ENCODE data around the gene DAW1.

DNA sequence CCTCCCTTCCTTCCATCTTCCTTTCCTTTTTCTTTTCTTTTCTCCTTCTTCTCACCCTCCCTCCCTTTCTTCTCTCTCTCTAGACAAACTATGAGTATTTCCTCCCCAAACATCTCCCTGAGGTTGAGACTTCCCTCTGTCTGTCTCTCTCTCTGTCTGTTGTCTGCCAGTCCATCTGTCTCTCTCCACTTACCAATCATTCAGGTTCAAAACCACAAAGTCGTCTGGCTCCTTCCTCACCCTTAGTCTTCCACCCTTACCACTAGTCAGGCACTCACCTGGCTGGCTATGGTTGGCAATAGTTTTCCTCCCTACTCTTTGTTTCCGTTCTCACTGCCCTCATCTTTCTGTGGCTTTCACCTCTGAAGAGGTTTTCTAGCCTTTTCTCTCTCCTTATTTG lies 44.9 kb upstream of the DAW1 start:
- TF ChIP-seq, protein P1, sequence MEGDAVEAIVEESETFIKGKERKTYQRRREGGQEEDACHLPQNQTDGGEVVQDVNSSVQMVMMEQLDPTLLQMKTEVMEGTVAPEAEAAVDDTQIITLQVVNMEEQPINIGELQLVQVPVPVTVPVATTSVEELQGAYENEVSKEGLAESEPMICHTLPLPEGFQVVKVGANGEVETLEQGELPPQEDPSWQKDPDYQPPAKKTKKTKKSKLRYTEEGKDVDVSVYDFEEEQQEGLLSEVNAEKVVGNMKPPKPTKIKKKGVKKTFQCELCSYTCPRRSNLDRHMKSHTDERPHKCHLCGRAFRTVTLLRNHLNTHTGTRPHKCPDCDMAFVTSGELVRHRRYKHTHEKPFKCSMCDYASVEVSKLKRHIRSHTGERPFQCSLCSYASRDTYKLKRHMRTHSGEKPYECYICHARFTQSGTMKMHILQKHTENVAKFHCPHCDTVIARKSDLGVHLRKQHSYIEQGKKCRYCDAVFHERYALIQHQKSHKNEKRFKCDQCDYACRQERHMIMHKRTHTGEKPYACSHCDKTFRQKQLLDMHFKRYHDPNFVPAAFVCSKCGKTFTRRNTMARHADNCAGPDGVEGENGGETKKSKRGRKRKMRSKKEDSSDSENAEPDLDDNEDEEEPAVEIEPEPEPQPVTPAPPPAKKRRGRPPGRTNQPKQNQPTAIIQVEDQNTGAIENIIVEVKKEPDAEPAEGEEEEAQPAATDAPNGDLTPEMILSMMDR (conservative IDR thresholded peaks at IDR 0.05; ENCODE audit: low read depth, low read length): no peak
- TF ChIP-seq POLR2A (IDR thresholded peaks at IDR 0.05; ENCODE audit: low read depth, low read length): no peak
- TF ChIP-seq NFE2L2 (IDR thresholded peaks at IDR 0.05; ENCODE audit: low read depth, low read length): no peak
- no peak for TF ChIP-seq RFX5 (IDR thresholded peaks at IDR 0.05; ENCODE audit: low read depth, low read length)
- TF ChIP-seq MAZ (IDR thresholded peaks at IDR 0.05; ENCODE audit: borderline replicate concordance, low read depth, low read length): no peak
- TF ChIP-seq MAFK (IDR thresholded peaks at IDR 0.05; ENCODE audit: low read depth, low read length): no peak
- no peak for TF ChIP-seq RAD21 (IDR thresholded peaks at IDR 0.05; ENCODE audit: low read length)
- TF ChIP-seq CEBPB (IDR thresholded peaks at IDR 0.05; ENCODE audit: low read depth, low read length): no peak

Data from IMR-90 (cell line).